GM12878 (cell line): ENCODE data around the gene ARHGAP22. TPM values are rescaled to one million over a fixed set of nuclear protein-coding genes. Genes with fewer than 3 reads are reported as not detected.

Source experiments
- ATAC-seq: fragments of 200-7000 bp; cut with Tn5 transposase; 3 replicates; pipeline ENCODE4 v1.9.1; 2020; ENCODE audit warnings: mild to moderate bottlenecking, moderate library complexity
- BruUV-seq: library from RNA; stranded (reverse); fragments of 400-500 nt; replicated peaks from 2 replicates; lab custom pipeline; 2021; lab: Mats Ljungman, UMichigan
- CTCF ChIA-PET: fragments of 300-600 bp; sonication (Branson Sonifier 250); formaldehyde crosslinking; extraction: SDS; loops from one replicate; lab custom pipeline; 2021; ENCODE audit warnings: inconsistent platforms; lab: Yijun Ruan, JAX
- POLR2A ChIA-PET: fragments of 350-600 bp; formaldehyde crosslinking; extraction: SDS; loops from one replicate; lab custom pipeline; 2021; ENCODE audit warnings: inconsistent platforms; lab: Charles Lee
- RAD21 ChIA-PET: fragments of 300-600 bp; sonication (Branson Sonifier 250); formaldehyde crosslinking; loops from one replicate; lab custom pipeline; 2023; ENCODE audit warnings: antibody characterized with exemption; ENCODE audit not compliant: unreplicated experiment; lab: Charles Lee
- SMC1A ChIA-PET: fragments of 300-600 bp; sonication (Branson Sonifier 250); formaldehyde crosslinking; loops from one replicate; lab custom pipeline; 2023; ENCODE audit not compliant: unreplicated experiment, uncharacterized antibody; lab: Charles Lee
- DNase-seq: peaks from one replicate; pipeline ENCODE4 v3.0.0-alpha.2; 2011; ENCODE audit warnings: low read depth, low spot score
- FAIRE-seq: peaks from 3 replicates; lab custom pipeline; 2011; peaks lifted over from hg19 to GRCh38; lab: Jason Lieb, UNC
- H2AFZ ChIP-seq: 2 replicates; pipeline ENCODE4 v1.6.0; 2011; ENCODE audit warnings: low read depth, low read length, control low read depth; ENCODE audit not compliant: control insufficient read depth
- H3K27ac ChIP-seq: 2 replicates; pipeline ENCODE4 v1.5.1; 2011; ENCODE audit warnings: control low read depth; ENCODE audit not compliant: control insufficient read depth, insufficient read depth
- H3K27me3 ChIP-seq, 2 experiments: replicated peaks in 1 of 2; 2 replicates each; pipeline versions ENCODE4 v1.6.0 to v1.6.1; 2011; ENCODE audit warnings: low read length in 1 of 2; ENCODE audit not compliant: control insufficient read depth in 2 of 2, insufficient read depth in 2 of 2
- H3K36me3 ChIP-seq, 2 experiments: 2 replicates each; pipeline ENCODE4 v1.5.1; 2011; ENCODE audit warnings: low read length in 1 of 2; ENCODE audit not compliant: control insufficient read depth in 2 of 2, insufficient read depth in 2 of 2
- H3K4me1 ChIP-seq: 2 replicates; pipeline ENCODE4 v1.6.1; 2011; ENCODE audit warnings: mild to moderate bottlenecking, low read length, moderate library complexity, mixed read lengths; ENCODE audit not compliant: control insufficient read depth, insufficient read depth
- H3K4me2 ChIP-seq: 2 replicates; pipeline ENCODE4 v1.6.0; 2011; ENCODE audit warnings: control low read depth; ENCODE audit not compliant: control insufficient read depth, insufficient read depth
- H3K4me3 ChIP-seq: fragments of 200-600 bp; sonication (generic); 2 replicates; pipeline ENCODE4 v1.5.1; 2016
- H3K79me2 ChIP-seq: 2 replicates; pipeline ENCODE4 v1.6.0; 2011; ENCODE audit warnings: low read length; ENCODE audit not compliant: control insufficient read depth, insufficient read depth
- H3K9ac ChIP-seq: 2 replicates; pipeline ENCODE4 v1.8.0; 2011; ENCODE audit warnings: low read length, control low read depth, mixed read lengths; ENCODE audit not compliant: control insufficient read depth, insufficient read depth
- H3K9me3 ChIP-seq: replicated peaks from 3 replicates; pipeline ENCODE4 v1.5.1; 2011; ENCODE audit warnings: mild to moderate bottlenecking, low read length; ENCODE audit not compliant: control insufficient read depth, insufficient read depth
- H4K20me1 ChIP-seq: 2 replicates; pipeline ENCODE4 v1.6.0; 2011; ENCODE audit not compliant: control insufficient read depth, insufficient read depth
- ASH2L ChIP-seq: fragments of 300-600, 200-600 bp; sonication (generic); IDR thresholded peaks from 2 replicates; pipeline ENCODE4 v1.6.1; 2017; ENCODE audit warnings: low read depth, mild to moderate bottlenecking, borderline replicate concordance
- BHLHE40 ChIP-seq, 2 experiments: fragments of 450-650 bp in 1 of 2; IDR thresholded peaks; 2 replicates each; pipeline ENCODE4 v1.6.1; 2011 to 2017; ENCODE audit warnings: low read depth in 2 of 2, borderline replicate concordance in 1 of 2, improper control_type of control experiment in 1 of 2, low read length in 1 of 2, mild to moderate bottlenecking in 1 of 2
- CHD1 ChIP-seq: IDR thresholded peaks from 2 replicates; pipeline ENCODE4 v1.6.1; 2012; ENCODE audit warnings: low read depth, low read length, improper control_type of control experiment
- CREM ChIP-seq: IDR thresholded peaks from 2 replicates; pipeline ENCODE4 v1.6.1; 2014; ENCODE audit warnings: antibody characterized with exemption, low read depth
- EP300 ChIP-seq, 2 experiments: fragments of 150-350 bp in 1 of 2; IDR thresholded peaks; 2 replicates each; pipeline ENCODE4 v1.6.1; 2011 to 2012; ENCODE audit warnings: low read depth in 2 of 2, low read length in 2 of 2, borderline replicate concordance in 1 of 2, improper control_type of control experiment in 1 of 2, inconsistent platforms in 1 of 2; ENCODE audit not compliant: control insufficient read depth in 1 of 2
- HDAC6 ChIP-seq: fragments of 200-600 bp; sonication (generic); IDR thresholded peaks from one replicate; pipeline ENCODE4 v1.8.0; 2017; ENCODE audit warnings: antibody characterized with exemption; ENCODE audit not compliant: unreplicated experiment
- JUNB ChIP-seq: IDR thresholded peaks from 2 replicates; pipeline ENCODE4 v1.6.1; 2016; ENCODE audit warnings: antibody characterized with exemption, mild to moderate bottlenecking
- JUND ChIP-seq: IDR thresholded peaks from 2 replicates; pipeline ENCODE4 v1.6.1; 2012; ENCODE audit warnings: low read depth, mild to moderate bottlenecking, low read length, improper control_type of control experiment, moderate library complexity
- MEF2A ChIP-seq: IDR thresholded peaks from 2 replicates; pipeline ENCODE4 v1.6.1; 2011; ENCODE audit warnings: low read depth, mild to moderate bottlenecking, low read length, moderate library complexity; ENCODE audit not compliant: insufficient read depth
- NFIC ChIP-seq: IDR thresholded peaks from 2 replicates; pipeline ENCODE4 v1.6.1; 2012; ENCODE audit warnings: low read depth, mild to moderate bottlenecking, inconsistent platforms, low read length, moderate library complexity
- NFYA ChIP-seq: IDR thresholded peaks from 2 replicates; pipeline ENCODE4 v1.6.1; 2011; ENCODE audit warnings: low read depth, mild to moderate bottlenecking, low read length, improper control_type of control experiment, borderline replicate concordance
- RB1 ChIP-seq: fragments of 450-650 bp; formaldehyde crosslinking; IDR thresholded peaks from 2 replicates; pipeline ENCODE4 v1.6.1; 2017; ENCODE audit warnings: mild to moderate bottlenecking, borderline replicate concordance
- RELA ChIP-seq: fragments of 450-650 bp; IDR thresholded peaks from 2 replicates; pipeline ENCODE4 v1.8.0; 2014; ENCODE audit warnings: borderline replicate concordance; ENCODE audit not compliant: partially characterized antibody
- SPI1 ChIP-seq: IDR thresholded peaks from 2 replicates; pipeline ENCODE4 v1.6.1; 2011; ENCODE audit warnings: low read depth, mild to moderate bottlenecking, low read length, moderate library complexity, borderline replicate concordance; ENCODE audit not compliant: insufficient read depth
- TBL1XR1 ChIP-seq: IDR thresholded peaks from 2 replicates; pipeline ENCODE4 v1.6.1; 2012; ENCODE audit warnings: low read depth, low read length, improper control_type of control experiment
- ZNF274 ChIP-seq: IDR thresholded peaks from one replicate; pipeline ENCODE4 v1.8.0; 2011; ENCODE audit not compliant: insufficient read length, insufficient read depth
- WGBS: methylation state at CpG from one replicate; pipeline ENCODE4 v1.1.6; 2016; ENCODE audit warnings: low lambda C conversion rate; ENCODE audit not compliant: insufficient replicate concordance, insufficient coverage; ENCODE audit errors: missing lambda C conversion rate; 5-methylcytosine and 5-hydroxymethylcytosine counted together
- in situ Hi-C: fragments of 300-500 bp; cut with MboI; formaldehyde crosslinking; loops from 9 replicates; pipeline ENCODE4 v1.14.3; 2018; ENCODE audit warnings: mixed read lengths
- intact Hi-C: fragments of 100-400 bp; cut with micrococcal nuclease; formaldehyde crosslinking; loops from one replicate; pipeline ENCODE4 v1.14.2; 2022; ENCODE audit not compliant: unreplicated experiment
- polyA plus RNA-seq, 11 experiments: library from polyadenylated mRNA; depleted of rRNA in 4 of 11; unstranded in 6 of 11; stranded (reverse) in 5 of 11; fragments of >200 nt; fragmentation: Nextera tagmentation in 4 of 11; fragmentation: Illumina TruSeq in 1 of 11; extraction: Ambion mirVana in 4 of 11; extraction: Trizol in 1 of 11; gene quantifications; 1 replicate in 1 of 11; 2 replicates in 10 of 11; pipeline versions ENCODE4 v1.2.1 to v1.2.3, GENCODE V29; 2011 to 2016; ENCODE audit warnings: inconsistent platforms in 2 of 11, missing spikeins in 2 of 11, low read depth in 1 of 11
- total RNA-seq, 4 experiments: library from RNA; depleted of rRNA in 3 of 4; stranded (reverse); fragments of >200 nt in 3 of 4; fragmentation: Illumina TruSeq in 1 of 4; extraction: Trizol in 1 of 4; gene quantifications; 2 replicates each; pipeline versions ENCODE4 v1.2.1 to v1.2.3, GENCODE V29; 2013 to 2021
- TF ChIP-seq, protein P1 (sequence below): fragments of 450-650 bp; IDR thresholded peaks from 2 replicates; pipeline ENCODE4 v1.6.1; 2017; ENCODE audit warnings: antibody characterized with exemption, mild to moderate bottlenecking, moderate library complexity

ARHGAP22 gene
- total and polyA plus RNA-seq, 10 of the 15 experiments (the other 5 are each of a cell fraction or from before 2014, with no cell fraction given), result 0.07 to 0.61 (median 0.18) TPM; not detected in 5

GRCh38 chr10:48582970-48583369 is 21.9 kb downstream of the ARHGAP22 start:
- 58% methylated on average over 10 of the region's 10 CpGs for WGBS
- Histone ChIP-seq H3K4me3 (no peak overlapping the region), H4K20me1 (no peaks in the 10 kb centered on the region), H3K9ac (no peak overlapping the region), H3K4me1 (peaks cover 3% of the 10 kb centered on the region; the same call in 1 of the 2 replicates), H3K79me2 (no peaks in the 10 kb centered on the region), H3K9me3 (no peaks in the 10 kb centered on the region; the same call in 2 of the 3 replicates), H3K36me3 (no peaks in the 10 kb centered on the region), H3K27ac (no peak overlapping the region), H2AFZ (no peak overlapping the region), H3K4me2 (no peak overlapping the region), H3K27me3 (no peaks in the 10 kb centered on the region)
- intact Hi-C loops, result no loop called here
- SMC1A ChIA-PET, result no interaction called here
- in situ Hi-C loops, result no loop called here
- RAD21 ChIA-PET, result no interaction called here
- BruUV-seq, result no TSS peak
- POLR2A ChIA-PET, result interaction anchor here (0.5 kb wide), 1 partner anchor 73 kb away, joined by 5 read pairs; no protein-coding TSS in a partner anchor
- no peak for FAIRE-seq
- no peak for DNase-seq
- TF ChIP-seq NFIC, result no peak
- no peak for TF ChIP-seq BHLHE40 (IDR thresholded peaks at IDR 0.05; ENCODE audit: borderline replicate concordance in 1 of 2, low read depth in 2 of 2, low read length in 1 of 2)
- TF ChIP-seq EP300 (IDR thresholded peaks at IDR 0.05; ENCODE audit: borderline replicate concordance in 1 of 2, control insufficient read depth in 1 of 2, low read depth in 2 of 2, low read length in 2 of 2), result no peak
- no peak for TF ChIP-seq CHD1
- no peak for TF ChIP-seq JUND
- no peak for TF ChIP-seq HDAC6
- TF ChIP-seq MEF2A, result no peak
- no peak for TF ChIP-seq TBL1XR1
- TF ChIP-seq SPI1, result no peak
- no peak for TF ChIP-seq ZNF274
- no peak for TF ChIP-seq RELA
- TF ChIP-seq NFYA, result no peak
- no peak for TF ChIP-seq RB1
- TF ChIP-seq, protein P1, sequence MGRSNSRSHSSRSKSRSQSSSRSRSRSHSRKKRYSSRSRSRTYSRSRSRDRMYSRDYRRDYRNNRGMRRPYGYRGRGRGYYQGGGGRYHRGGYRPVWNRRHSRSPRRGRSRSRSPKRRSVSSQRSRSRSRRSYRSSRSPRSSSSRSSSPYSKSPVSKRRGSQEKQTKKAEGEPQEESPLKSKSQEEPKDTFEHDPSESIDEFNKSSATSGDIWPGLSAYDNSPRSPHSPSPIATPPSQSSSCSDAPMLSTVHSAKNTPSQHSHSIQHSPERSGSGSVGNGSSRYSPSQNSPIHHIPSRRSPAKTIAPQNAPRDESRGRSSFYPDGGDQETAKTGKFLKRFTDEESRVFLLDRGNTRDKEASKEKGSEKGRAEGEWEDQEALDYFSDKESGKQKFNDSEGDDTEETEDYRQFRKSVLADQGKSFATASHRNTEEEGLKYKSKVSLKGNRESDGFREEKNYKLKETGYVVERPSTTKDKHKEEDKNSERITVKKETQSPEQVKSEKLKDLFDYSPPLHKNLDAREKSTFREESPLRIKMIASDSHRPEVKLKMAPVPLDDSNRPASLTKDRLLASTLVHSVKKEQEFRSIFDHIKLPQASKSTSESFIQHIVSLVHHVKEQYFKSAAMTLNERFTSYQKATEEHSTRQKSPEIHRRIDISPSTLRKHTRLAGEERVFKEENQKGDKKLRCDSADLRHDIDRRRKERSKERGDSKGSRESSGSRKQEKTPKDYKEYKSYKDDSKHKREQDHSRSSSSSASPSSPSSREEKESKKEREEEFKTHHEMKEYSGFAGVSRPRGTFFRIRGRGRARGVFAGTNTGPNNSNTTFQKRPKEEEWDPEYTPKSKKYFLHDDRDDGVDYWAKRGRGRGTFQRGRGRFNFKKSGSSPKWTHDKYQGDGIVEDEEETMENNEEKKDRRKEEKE, result no peak
- no peak for TF ChIP-seq CREM
- no peak for TF ChIP-seq ASH2L
- TF ChIP-seq JUNB, result no peak
- CTCF ChIA-PET, result interaction anchor here (3.0 kb wide), 1 partner anchor 25 kb away, joined by 14 read pairs; no protein-coding TSS in a partner anchor
- ATAC-seq, result no peak
